HepG2 (cell line): Measurements from ENCODE around the gene RMI2.

Experiments
- CEBPB ChIP-seq: IDR thresholded peaks from 2 replicates; pipeline ENCODE4 v1.6.1; 2011; ENCODE audit warnings: low read depth, low read length, improper control_type of control experiment, borderline replicate concordance
- CREB1 ChIP-seq, 2 experiments: fragments of 450-650 bp in 1 of 2; IDR thresholded peaks; 2 replicates each; pipeline ENCODE4 v1.6.1; 2016 to 2017; ENCODE audit warnings: control low read depth in 1 of 2, mild to moderate bottlenecking in 1 of 2, missing compliant biosample characterization in 1 of 2, missing genetic modification characterization in 1 of 2
- CTCF ChIP-seq: sonication (generic); formaldehyde crosslinking; IDR thresholded peaks from 2 replicates; pipeline ENCODE4 v1.5.0; 2020; ENCODE audit warnings: mild to moderate bottlenecking, missing genetic modification reagents, moderate library complexity
- HMG20A ChIP-seq: IDR thresholded peaks from 2 replicates; pipeline ENCODE4 v1.6.1; 2016; ENCODE audit warnings: borderline replicate concordance
- MAFG ChIP-seq: sonication (generic); formaldehyde crosslinking; IDR thresholded peaks from 2 replicates; pipeline ENCODE4 v1.5.1; 2020; ENCODE audit warnings: mild to moderate bottlenecking, missing genetic modification reagents
- POLR2A ChIP-seq, 2 experiments: IDR thresholded peaks; 2 replicates each; pipeline ENCODE4 v1.6.1; 2011; ENCODE audit warnings: low read depth in 2 of 2, low read length in 2 of 2, mild to moderate bottlenecking in 1 of 2, moderate library complexity in 1 of 2; ENCODE audit not compliant: insufficient read depth in 1 of 2
- ZBTB1 ChIP-seq: sonication (generic); formaldehyde crosslinking; IDR thresholded peaks from 2 replicates; pipeline ENCODE4 v1.4.0; 2020; ENCODE audit warnings: missing genetic modification reagents, borderline replicate concordance

GRCh38 chr16:11398136-11398535 lies 52.9 kb downstream of the RMI2 start:
- TF ChIP-seq CREB1 (IDR thresholded peaks at IDR 0.05) (no peak), CREB1 (CRISPR knock-in tag; IDR thresholded peaks at IDR 0.05) (no peak), ZBTB1 (CRISPR knock-in tag) (no peak), CTCF (CRISPR knock-in tag) (no peak), POLR2A (IDR thresholded peaks at IDR 0.05; ENCODE audit: insufficient read depth in 1 of 2, low read depth in 2 of 2, low read length in 2 of 2) (no peak), MAFG (CRISPR knock-in tag) (no peak), CEBPB (no peak), HMG20A (CRISPR knock-in tag) (no peak)
